HepG2 (cell line): ENCODE measurements around the gene KATNB1. TPM values are rescaled to one million over a fixed set of nuclear protein-coding genes. Genes with fewer than 3 reads are reported as not detected.

ENCODE experiments used
- ATAC-seq: fragments of 200-7000 bp; cut with Tn5 transposase; 3 replicates; pipeline ENCODE4 v1.9.1; 2020; ENCODE audit warnings: mild to moderate bottlenecking, moderate library complexity
- BruUV-seq: library from RNA; stranded (reverse); fragments of 400-500 nt; replicated peaks from 2 replicates; lab custom pipeline; 2021; lab: Mats Ljungman, UMichigan
- CTCF ChIA-PET: fragments of 300-600 bp; formaldehyde crosslinking; extraction: SDS; loops from one replicate; lab custom pipeline; 2021; ENCODE audit warnings: low total read pairs, inconsistent platforms, low intra/inter-chr PET ratio; lab: Yijun Ruan, JAX
- POLR2A ChIA-PET: fragments of 350-600 bp; sonication (Branson Sonifier 250); formaldehyde crosslinking; loops from one replicate; lab custom pipeline; 2020; ENCODE audit warnings: antibody characterized with exemption, inconsistent platforms; lab: Yijun Ruan, JAX
- DNase-seq: peaks from one replicate; pipeline ENCODE4 v3.0.0-alpha.2; 2015; ENCODE audit warnings: low spot score
- FAIRE-seq: peaks from 3 replicates; lab custom pipeline; 2011; peaks lifted over from hg19 to GRCh38; lab: Jason Lieb, UNC
- H2AFZ ChIP-seq: one replicate; pipeline ENCODE4 v1.6.1; 2011; ENCODE audit warnings: low read length, inconsistent platforms
- H3K27ac ChIP-seq: fragments of 300-600 bp; 3 replicates; pipeline ENCODE4 v1.8.0; 2011; ENCODE audit warnings: mixed run types, mild to moderate bottlenecking, mixed read lengths, low read length, inconsistent platforms; ENCODE audit not compliant: insufficient read depth; ENCODE audit errors: extremely low read length
- H3K27me3 ChIP-seq, 2 experiments: fragments of 200-600 bp in 1 of 2; 2 replicates in 1 of 2; 3 replicates in 1 of 2; pipeline versions ENCODE4 v1.6.0 to v1.8.0; 2011; ENCODE audit warnings: low read length in 2 of 2, mild to moderate bottlenecking in 2 of 2, moderate library complexity in 2 of 2, inconsistent platforms in 1 of 2; ENCODE audit not compliant: insufficient read depth in 2 of 2, control insufficient read depth in 1 of 2
- H3K36me3 ChIP-seq, 2 experiments: fragments of 200-600 bp in 1 of 2; replicated peaks in 1 of 2; 2 replicates in 1 of 2; 3 replicates in 1 of 2; pipeline versions ENCODE4 v1.5.1 to v1.8.0; 2011; ENCODE audit warnings: low read length in 2 of 2, inconsistent platforms in 1 of 2; ENCODE audit not compliant: insufficient read depth in 2 of 2, control insufficient read depth in 1 of 2
- H3K4me1 ChIP-seq: 2 replicates; pipeline ENCODE4 v1.5.1; 2012; ENCODE audit warnings: low read length, inconsistent platforms; ENCODE audit not compliant: insufficient read depth
- H3K4me2 ChIP-seq: 2 replicates; pipeline ENCODE4 v1.6.0; 2011; ENCODE audit warnings: low read depth, low read length, inconsistent platforms
- H3K4me3 ChIP-seq, 3 experiments: fragments of 200-600 bp in 1 of 3; sonication (generic), shearing (Covaris generic) in 1 of 3; replicated peaks in 1 of 3; 2 replicates each; pipeline ENCODE4 v1.5.1; 2011 to 2016; ENCODE audit warnings: low read length in 3 of 3, inconsistent platforms in 2 of 3, low read depth in 2 of 3, mild to moderate bottlenecking in 2 of 3, control low read depth in 1 of 3, mixed read lengths in 1 of 3; ENCODE audit not compliant: insufficient read depth in 1 of 3
- H3K79me2 ChIP-seq: one replicate; pipeline ENCODE4 v1.6.1; 2011; ENCODE audit warnings: low read length, inconsistent platforms; ENCODE audit not compliant: insufficient read depth
- H3K9ac ChIP-seq: 2 replicates; pipeline ENCODE4 v1.6.0; 2011; ENCODE audit warnings: mild to moderate bottlenecking, low read depth, low read length, inconsistent platforms; ENCODE audit not compliant: insufficient read depth
- H3K9me3 ChIP-seq: 2 replicates; pipeline ENCODE4 v1.5.1; 2012; ENCODE audit warnings: mild to moderate bottlenecking, low read length
- H4K20me1 ChIP-seq: 2 replicates; pipeline ENCODE4 v1.6.0; 2011; ENCODE audit warnings: inconsistent platforms, mild to moderate bottlenecking, low read length, moderate library complexity; ENCODE audit not compliant: insufficient read depth
- ARID4A ChIP-seq: sonication (generic); formaldehyde crosslinking; IDR thresholded peaks from 2 replicates; pipeline ENCODE4 v1.5.0; 2020; ENCODE audit warnings: mild to moderate bottlenecking, missing genetic modification reagents, borderline replicate concordance
- DZIP1 ChIP-seq: sonication (generic); formaldehyde crosslinking; IDR thresholded peaks from 2 replicates; pipeline ENCODE4 v1.5.0; 2020; ENCODE audit warnings: mild to moderate bottlenecking, missing genetic modification reagents
- EED ChIP-seq: sonication (generic); formaldehyde crosslinking; IDR thresholded peaks from 2 replicates; pipeline ENCODE4 v1.5.0; 2020; ENCODE audit warnings: mild to moderate bottlenecking, missing genetic modification reagents
- HOXA9 ChIP-seq: sonication (generic); formaldehyde crosslinking; IDR thresholded peaks from 2 replicates; pipeline ENCODE4 v1.8.1; 2022; ENCODE audit warnings: missing genetic modification reagents, mild to moderate bottlenecking, moderate library complexity, borderline replicate concordance
- NFE2 ChIP-seq: sonication (generic); formaldehyde crosslinking; IDR thresholded peaks from 2 replicates; pipeline ENCODE4 v1.4.0; 2020; ENCODE audit warnings: missing genetic modification reagents
- RARG ChIP-seq: sonication (generic); formaldehyde crosslinking; IDR thresholded peaks from 2 replicates; pipeline ENCODE4 v1.4.0; 2020; ENCODE audit warnings: low read depth, mild to moderate bottlenecking, missing genetic modification reagents
- THRA ChIP-seq: sonication (generic); formaldehyde crosslinking; IDR thresholded peaks from 2 replicates; pipeline ENCODE4 v1.4.0; 2020; ENCODE audit warnings: missing genetic modification reagents, borderline replicate concordance
- ZBTB42 ChIP-seq: sonication (generic); formaldehyde crosslinking; IDR thresholded peaks from 2 replicates; pipeline ENCODE4 v1.5.0; 2020; ENCODE audit warnings: mild to moderate bottlenecking, missing genetic modification reagents
- ZFP41 ChIP-seq: sonication (generic); formaldehyde crosslinking; IDR thresholded peaks from 2 replicates; pipeline ENCODE4 v1.4.0; 2020; ENCODE audit warnings: mild to moderate bottlenecking, missing genetic modification reagents, borderline replicate concordance
- ZNF230 ChIP-seq: sonication (generic); formaldehyde crosslinking; IDR thresholded peaks from 2 replicates; pipeline ENCODE4 v1.4.0; 2020; ENCODE audit warnings: mild to moderate bottlenecking, missing genetic modification reagents
- ZNF451 ChIP-seq: sonication (generic); formaldehyde crosslinking; IDR thresholded peaks from 2 replicates; pipeline ENCODE4 v1.5.0; 2020; ENCODE audit warnings: mild to moderate bottlenecking, missing genetic modification reagents
- ZNF557 ChIP-seq: sonication (generic); formaldehyde crosslinking; IDR thresholded peaks from 2 replicates; pipeline ENCODE4 v1.4.0; 2020; ENCODE audit warnings: missing genetic modification reagents
- ZNF740 ChIP-seq: sonication (generic); formaldehyde crosslinking; IDR thresholded peaks from 2 replicates; pipeline ENCODE4 v1.4.0; 2020; ENCODE audit warnings: missing genetic modification reagents
- ZSCAN25 ChIP-seq: sonication (generic); formaldehyde crosslinking; IDR thresholded peaks from 2 replicates; pipeline ENCODE4 v1.8.0; 2022; ENCODE audit warnings: mild to moderate bottlenecking, missing genetic modification reagents
- WGBS: methylation state at CpG from one replicate; pipeline ENCODE4 v1.1.6; 2017; ENCODE audit warnings: low lambda C conversion rate; 5-methylcytosine and 5-hydroxymethylcytosine counted together
- in situ Hi-C: cut with HindIII; loops from 2 replicates; pipeline ENCODE4 v1.10.0; 2017; ENCODE audit warnings: low pct_unique_long_range_greater_than_20kb; ENCODE audit not compliant: extremely low pct_ligation_motif_present
- intact Hi-C: fragments of 100-400 bp; cut with micrococcal nuclease; formaldehyde crosslinking; loops from one replicate; pipeline ENCODE4 v1.10.0; 2022; ENCODE audit not compliant: unreplicated experiment
- polyA plus RNA-seq, 8 experiments: library from polyadenylated mRNA; depleted of rRNA in 3 of 8; stranded (reverse) in 7 of 8; unstranded in 1 of 8; fragments of >200 nt; fragmentation: Illumina TruSeq in 4 of 8; extraction: Trizol in 4 of 8; gene quantifications; 2 replicates each; pipeline versions ENCODE4 v1.2.1 to v1.2.3, GENCODE V29; 2011 to 2016; ENCODE audit warnings: low read depth in 4 of 8, missing spikeins in 1 of 8, mixed read lengths in 1 of 8; ENCODE audit not compliant: insufficient read depth in 1 of 8
- total RNA-seq, 5 experiments: library from RNA; depleted of rRNA; stranded (reverse); fragments of >200 nt; fragmentation: Illumina TruSeq; extraction: Trizol; gene quantifications; 2 replicates each; pipeline ENCODE4 v1.2.3, GENCODE V29; 2016; ENCODE audit warnings: low read depth in 1 of 5

The KATNB1 gene
- total and polyA plus RNA-seq, 2 of the 13 experiments (the other 11 are each of a cell fraction or from before 2014, with no cell fraction given), result 31.5 to 43.5 TPM

GRCh38 chr16:57757326-57757786 is 21.8 kb downstream of the KATNB1 start:
- no peaks in the 10 kb centered on the region for H3K9me3 ChIP-seq
- peaks cover 33 to 49% of the 10 kb centered on the region in 2 experiments; a peak in 4 of 5 replicates for H3K36me3 ChIP-seq
- H3K79me2 ChIP-seq, result no peaks in the 10 kb centered on the region
- no TSS peak for BruUV-seq
- ChIA-PET CTCF (interaction anchor here (0.8 to 1.9 kb wide), 7 partner anchors 24 to 248 kb away, joined by 3 to 17 read pairs (median 6); partner anchors contain the start of genes ADGRG3, KIFC3, USB1 and ZNF319), POLR2A (interaction anchor here (0.9 to 3.2 kb wide), 3 partner anchors 21 to 24 kb away, joined by 3 to 14 read pairs (median 6); partner anchors contain the start of gene KATNB1)
- ATAC-seq, result peak; percentile 87
- in situ Hi-C loops, result loop anchor here (5.0 kb wide), 2 partner anchors 105 to 245 kb away; partner anchors contain the start of genes USB1 and ZNF319
- intact Hi-C loops, result loop anchor here (1.0 kb wide), 3 partner anchors 25 to 244 kb away; partner anchors contain the start of gene USB1
- H3K4me3 ChIP-seq, result no peak overlapping the region
- peak overlapping the region; percentile 3 for H3K27ac ChIP-seq
- H3K9ac ChIP-seq, result no peak overlapping the region
- H3K4me2 ChIP-seq, result no peak overlapping the region
- no peaks in the 10 kb centered on the region for H3K4me1 ChIP-seq
- no peak overlapping the region for H2AFZ ChIP-seq
- DNase-seq, result peak; percentile 73
- no peaks in the 10 kb centered on the region for H4K20me1 ChIP-seq
- H3K27me3 ChIP-seq, result no peaks in the 10 kb centered on the region
- FAIRE-seq, result peak; percentile 93
- WGBS, result 76% methylated on average over 9 of the region's 11 CpGs
- no peak for TF ChIP-seq HOXA9 (CRISPR knock-in tag)
- 0 out of 2 replicates have a peak, but pooled peaks have one; percentile 78 for TF ChIP-seq ZNF230 (CRISPR knock-in tag)
- 0 out of 2 replicates have a peak, but pooled peaks have one; percentile 45 for TF ChIP-seq THRA (CRISPR knock-in tag)
- no peak for TF ChIP-seq ZFP41 (CRISPR knock-in tag)
- peak; percentile 83; the same call in 1 of the 2 replicates for TF ChIP-seq ZNF451
- TF ChIP-seq ZNF557 (CRISPR knock-in tag), result no peak
- TF ChIP-seq ZNF740 (CRISPR knock-in tag), result no peak
- TF ChIP-seq ZSCAN25 (CRISPR knock-in tag), result no peak
- no peak for TF ChIP-seq RARG (CRISPR knock-in tag)
- TF ChIP-seq NFE2 (CRISPR knock-in tag), result no peak
- no peak for TF ChIP-seq EED
- 0 out of 2 replicates have a peak, but pooled peaks have one; percentile 28 for TF ChIP-seq ZBTB42 (CRISPR knock-in tag)
- no peak for TF ChIP-seq DZIP1 (CRISPR knock-in tag)
- TF ChIP-seq ARID4A (CRISPR knock-in tag), result peak; percentile 46; the same call in 1 of the 2 replicates
